HepG2 (cell line): ENCODE results near the gene GNG4. TPM values are rescaled to one million over a fixed set of nuclear protein-coding genes. Genes with fewer than 3 reads are reported as not detected.

Source experiments
- E2F1 ChIP-seq: sonication (generic); formaldehyde crosslinking; IDR thresholded peaks from 2 replicates; pipeline ENCODE4 v1.5.0; 2020; ENCODE audit warnings: missing genetic modification reagents
- KDM6A ChIP-seq: IDR thresholded peaks from 2 replicates; pipeline ENCODE4 v1.6.1; 2016; ENCODE audit warnings: low read depth
- MBNL3 ChIP-seq: fragments of 250-450 bp; sonication (Bioruptor Pico); conservative IDR thresholded peaks from 2 replicates; pipeline ENCODE4 v1.8.0; 2022; ENCODE audit warnings: mild to moderate bottlenecking, inconsistent platforms
- SUZ12 ChIP-seq: fragments of 150-350 bp; IDR thresholded peaks from 2 replicates; pipeline ENCODE4 v1.6.1; 2014; ENCODE audit warnings: low read depth, low read length
- TAF15 ChIP-seq: fragments of 200-400 bp; formaldehyde crosslinking; IDR thresholded peaks from one replicate; pipeline ENCODE4 v1.6.1; 2018; ENCODE audit warnings: mild to moderate bottlenecking, low read depth, low read length; ENCODE audit not compliant: poor library complexity, severe bottlenecking
- ZNF407 ChIP-seq: sonication (generic); formaldehyde crosslinking; IDR thresholded peaks from one replicate; pipeline ENCODE4 v1.5.1; 2020; ENCODE audit warnings: mild to moderate bottlenecking, missing genetic modification reagents; ENCODE audit errors: not compliant biosample characterization
- ZNF883 ChIP-seq: sonication (generic); formaldehyde crosslinking; IDR thresholded peaks from 2 replicates; pipeline ENCODE4 v1.5.1; 2020; ENCODE audit warnings: mild to moderate bottlenecking, missing genetic modification reagents; ENCODE audit errors: not compliant biosample characterization
- ZSCAN25 ChIP-seq: sonication (generic); formaldehyde crosslinking; IDR thresholded peaks from 2 replicates; pipeline ENCODE4 v1.8.0; 2022; ENCODE audit warnings: mild to moderate bottlenecking, missing genetic modification reagents
- polyA plus RNA-seq, 8 experiments: library from polyadenylated mRNA; depleted of rRNA in 3 of 8; stranded (reverse) in 7 of 8; unstranded in 1 of 8; fragments of >200 nt; fragmentation: Illumina TruSeq in 4 of 8; extraction: Trizol in 4 of 8; gene quantifications; 2 replicates each; pipeline versions ENCODE4 v1.2.1 to v1.2.3, GENCODE V29; 2011 to 2016; ENCODE audit warnings: low read depth in 4 of 8, missing spikeins in 1 of 8, mixed read lengths in 1 of 8; ENCODE audit not compliant: insufficient read depth in 1 of 8
- total RNA-seq, 5 experiments: library from RNA; depleted of rRNA; stranded (reverse); fragments of >200 nt; fragmentation: Illumina TruSeq; extraction: Trizol; gene quantifications; 2 replicates each; pipeline ENCODE4 v1.2.3, GENCODE V29; 2016; ENCODE audit warnings: low read depth in 1 of 5
- TF ChIP-seq, protein P1 (sequence below): sonication (generic); formaldehyde crosslinking; IDR thresholded peaks from 2 replicates; pipeline ENCODE4 v1.9.0; 2022; ENCODE audit warnings: missing genetic modification reagents, mild to moderate bottlenecking, borderline replicate concordance
- TF ChIP-seq, protein P2 (sequence below): sonication (generic); formaldehyde crosslinking; IDR thresholded peaks from 2 replicates; pipeline ENCODE4 v1.5.0; 2020; ENCODE audit warnings: mild to moderate bottlenecking, missing genetic modification reagents
- TF ChIP-seq, protein P3 (sequence below): sonication (generic); formaldehyde crosslinking; IDR thresholded peaks from 2 replicates; pipeline ENCODE4 v1.4.0; 2020; ENCODE audit warnings: mild to moderate bottlenecking, low read depth, missing genetic modification reagents

Gene GNG4
- total and polyA plus RNA-seq, 2 of the 13 experiments (the other 11 are each of a cell fraction or from before 2014, with no cell fraction given): 27.1 to 69.5 TPM

- peak; percentile 77 for TF ChIP-seq ZNF407 (CRISPR knock-in tag)
- no peak for TF ChIP-seq TAF15
- TF ChIP-seq, protein P1, sequence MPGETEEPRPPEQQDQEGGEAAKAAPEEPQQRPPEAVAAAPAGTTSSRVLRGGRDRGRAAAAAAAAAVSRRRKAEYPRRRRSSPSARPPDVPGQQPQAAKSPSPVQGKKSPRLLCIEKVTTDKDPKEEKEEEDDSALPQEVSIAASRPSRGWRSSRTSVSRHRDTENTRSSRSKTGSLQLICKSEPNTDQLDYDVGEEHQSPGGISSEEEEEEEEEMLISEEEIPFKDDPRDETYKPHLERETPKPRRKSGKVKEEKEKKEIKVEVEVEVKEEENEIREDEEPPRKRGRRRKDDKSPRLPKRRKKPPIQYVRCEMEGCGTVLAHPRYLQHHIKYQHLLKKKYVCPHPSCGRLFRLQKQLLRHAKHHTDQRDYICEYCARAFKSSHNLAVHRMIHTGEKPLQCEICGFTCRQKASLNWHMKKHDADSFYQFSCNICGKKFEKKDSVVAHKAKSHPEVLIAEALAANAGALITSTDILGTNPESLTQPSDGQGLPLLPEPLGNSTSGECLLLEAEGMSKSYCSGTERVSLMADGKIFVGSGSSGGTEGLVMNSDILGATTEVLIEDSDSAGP (CRISPR knock-in tag): peak; percentile 93
- TF ChIP-seq ZNF883 (CRISPR knock-in tag): peak; percentile 80
- TF ChIP-seq, protein P2, sequence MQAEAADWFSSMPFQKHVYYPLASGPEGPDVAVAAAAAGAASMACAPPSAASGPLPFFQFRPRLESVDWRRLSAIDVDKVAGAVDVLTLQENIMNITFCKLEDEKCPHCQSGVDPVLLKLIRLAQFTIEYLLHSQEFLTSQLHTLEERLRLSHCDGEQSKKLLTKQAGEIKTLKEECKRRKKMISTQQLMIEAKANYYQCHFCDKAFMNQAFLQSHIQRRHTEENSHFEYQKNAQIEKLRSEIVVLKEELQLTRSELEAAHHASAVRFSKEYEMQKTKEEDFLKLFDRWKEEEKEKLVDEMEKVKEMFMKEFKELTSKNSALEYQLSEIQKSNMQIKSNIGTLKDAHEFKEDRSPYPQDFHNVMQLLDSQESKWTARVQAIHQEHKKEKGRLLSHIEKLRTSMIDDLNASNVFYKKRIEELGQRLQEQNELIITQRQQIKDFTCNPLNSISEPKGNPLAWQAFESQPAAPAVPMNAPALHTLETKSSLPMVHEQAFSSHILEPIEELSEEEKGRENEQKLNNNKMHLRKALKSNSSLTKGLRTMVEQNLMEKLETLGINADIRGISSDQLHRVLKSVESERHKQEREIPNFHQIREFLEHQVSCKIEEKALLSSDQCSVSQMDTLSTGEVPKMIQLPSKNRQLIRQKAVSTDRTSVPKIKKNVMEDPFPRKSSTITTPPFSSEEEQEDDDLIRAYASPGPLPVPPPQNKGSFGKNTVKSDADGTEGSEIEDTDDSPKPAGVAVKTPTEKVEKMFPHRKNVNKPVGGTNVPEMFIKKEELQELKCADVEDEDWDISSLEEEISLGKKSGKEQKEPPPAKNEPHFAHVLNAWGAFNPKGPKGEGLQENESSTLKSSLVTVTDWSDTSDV: peak; percentile 85
- TF ChIP-seq KDM6A (CRISPR knock-in tag): no peak
- peak; percentile 52; the same call in 1 of the 2 replicates for TF ChIP-seq ZSCAN25 (CRISPR knock-in tag)
- peak; percentile 71 for TF ChIP-seq SUZ12
- TF ChIP-seq MBNL3 (CRISPR knock-in tag): no peak
- no peak for TF ChIP-seq E2F1
- TF ChIP-seq, protein P3, sequence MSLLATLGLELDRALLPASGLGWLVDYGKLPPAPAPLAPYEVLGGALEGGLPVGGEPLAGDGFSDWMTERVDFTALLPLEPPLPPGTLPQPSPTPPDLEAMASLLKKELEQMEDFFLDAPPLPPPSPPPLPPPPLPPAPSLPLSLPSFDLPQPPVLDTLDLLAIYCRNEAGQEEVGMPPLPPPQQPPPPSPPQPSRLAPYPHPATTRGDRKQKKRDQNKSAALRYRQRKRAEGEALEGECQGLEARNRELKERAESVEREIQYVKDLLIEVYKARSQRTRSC (CRISPR knock-in tag): no peak
These were observed 144.9 kb downstream of the GNG4 start (continued) for GRCh38 chr1:235504494-235505222.
